ENCODE measurements around the gene MEGF8.

MEGF8 gene

DNA sequence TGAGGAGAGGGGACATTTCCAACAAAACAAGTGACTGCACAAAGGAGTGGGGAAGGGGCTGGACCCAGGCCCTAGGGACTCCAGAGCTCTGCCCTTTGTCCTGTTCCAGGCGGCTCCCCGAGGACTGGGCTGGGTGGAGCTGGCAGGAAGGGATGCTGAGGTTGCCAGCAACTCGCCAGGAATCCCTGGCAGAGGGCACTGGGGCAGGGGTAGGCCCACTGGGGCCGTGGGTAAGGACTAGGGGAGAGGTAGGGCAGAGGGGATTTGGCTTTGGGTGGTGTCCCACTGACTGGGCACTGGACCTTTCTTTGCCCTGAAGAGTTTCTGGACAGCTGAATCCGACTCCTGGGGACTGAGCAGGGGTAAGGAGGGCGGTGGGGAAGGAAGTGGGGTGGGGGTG is 93.9 kb downstream of the MEGF8 start:
- no peak for DNase-seq (ENCODE audit: low read depth, low spot score)
- no peaks in the 10 kb centered on the region; the same call in 1 of the 2 replicates for H3K27me3 ChIP-seq (ENCODE audit: control insufficient read depth, insufficient read depth, low read length)
- H3K4me1 ChIP-seq (ENCODE audit: control insufficient read depth, insufficient read depth, low read length), result peaks cover 1% of the 10 kb centered on the region
- no peaks in the 10 kb centered on the region for H3K36me3 ChIP-seq (ENCODE audit: control insufficient read depth, insufficient read depth, low read length)
- H3K27ac ChIP-seq (ENCODE audit: low read length), result no peak overlapping the region
- no peaks in the 10 kb centered on the region for H3K9me3 ChIP-seq (ENCODE audit: control insufficient read depth, insufficient read depth, low read length)
- no CpG with 5 or more reads among the region's 6 CpGs for WGBS (ENCODE audit: insufficient coverage, insufficient read length)
- H3K4me3 ChIP-seq (ENCODE audit: low read length), result no peak overlapping the region

DNA sequence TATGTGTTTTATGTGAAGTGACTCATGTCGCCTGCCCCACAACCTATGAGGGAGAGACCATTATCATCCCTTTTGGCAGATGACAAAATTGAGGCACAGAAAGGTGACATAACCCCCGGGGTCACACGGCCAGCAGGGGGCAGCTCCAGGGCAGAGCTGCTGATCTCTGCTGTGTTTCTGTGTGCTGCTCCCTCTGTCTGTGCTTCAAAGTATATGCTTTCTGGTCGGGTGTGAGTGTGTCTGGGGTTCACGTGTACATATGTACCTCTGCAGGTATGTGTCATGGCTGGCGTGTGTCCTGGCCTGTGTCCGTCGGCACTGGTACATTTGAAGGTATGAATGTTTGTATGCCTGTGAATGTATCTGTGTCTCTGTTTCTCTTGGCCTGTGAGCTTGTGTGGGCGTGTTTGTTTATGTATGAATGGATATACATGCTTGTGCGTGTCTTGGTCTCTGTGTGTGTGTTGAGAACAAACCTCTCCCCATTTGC is 94.7 kb downstream of the MEGF8 start:
- H3K4me1 ChIP-seq (ENCODE audit: control insufficient read depth, insufficient read depth, low read length), result peaks cover 1% of the 10 kb centered on the region
- no peak overlapping the region for H3K27ac ChIP-seq (ENCODE audit: low read length)
- peaks cover 2% of the 10 kb centered on the region; the same call in 1 of the 2 replicates for H3K27me3 ChIP-seq (ENCODE audit: control insufficient read depth, insufficient read depth, low read length)
- WGBS (ENCODE audit: insufficient coverage, insufficient read length), result no CpG with 5 or more reads among the region's 10 CpGs
- no peaks in the 10 kb centered on the region for H3K36me3 ChIP-seq (ENCODE audit: control insufficient read depth, insufficient read depth, low read length)
- no peak for DNase-seq (ENCODE audit: low read depth, low spot score)
- no peak overlapping the region for H3K4me3 ChIP-seq (ENCODE audit: low read length)
- no peaks in the 10 kb centered on the region for H3K9me3 ChIP-seq (ENCODE audit: control insufficient read depth, insufficient read depth, low read length)

DNA sequence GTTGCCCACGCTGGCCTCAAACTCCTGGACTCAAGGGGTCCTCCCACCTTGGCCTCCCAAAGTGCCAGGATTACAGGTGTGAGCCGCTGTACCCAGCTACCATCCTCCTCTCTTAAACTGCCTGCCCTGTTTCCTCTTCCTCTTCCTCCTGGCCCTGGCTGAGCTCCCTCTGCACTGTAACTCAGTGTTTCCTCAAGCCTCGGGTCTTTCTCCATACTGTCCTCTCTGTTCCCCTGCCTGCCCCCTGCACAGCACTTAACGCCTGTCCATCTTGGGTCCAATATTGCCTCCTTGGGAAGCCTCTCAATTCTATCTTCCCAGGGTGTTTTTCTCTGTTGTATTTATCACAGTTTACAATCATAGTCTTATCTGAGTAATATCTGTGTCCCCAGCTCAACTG is 95.7 kb downstream of the MEGF8 start:
- H3K4me1 ChIP-seq (ENCODE audit: control insufficient read depth, insufficient read depth, low read length), result peaks cover 1% of the 10 kb centered on the region
- H3K4me3 ChIP-seq (ENCODE audit: low read length), result no peak overlapping the region
- no CpG with 5 or more reads among the region's 4 CpGs for WGBS (ENCODE audit: insufficient coverage, insufficient read length)
- no peaks in the 10 kb centered on the region for H3K36me3 ChIP-seq (ENCODE audit: control insufficient read depth, insufficient read depth, low read length)
- DNase-seq (ENCODE audit: low read depth, low spot score), result no peak
- H3K27ac ChIP-seq (ENCODE audit: low read length), result no peak overlapping the region
- peaks cover 5% of the 10 kb centered on the region; the same call in 1 of the 2 replicates for H3K27me3 ChIP-seq (ENCODE audit: control insufficient read depth, insufficient read depth, low read length)
- no peaks in the 10 kb centered on the region for H3K9me3 ChIP-seq (ENCODE audit: control insufficient read depth, insufficient read depth, low read length)

DNA sequence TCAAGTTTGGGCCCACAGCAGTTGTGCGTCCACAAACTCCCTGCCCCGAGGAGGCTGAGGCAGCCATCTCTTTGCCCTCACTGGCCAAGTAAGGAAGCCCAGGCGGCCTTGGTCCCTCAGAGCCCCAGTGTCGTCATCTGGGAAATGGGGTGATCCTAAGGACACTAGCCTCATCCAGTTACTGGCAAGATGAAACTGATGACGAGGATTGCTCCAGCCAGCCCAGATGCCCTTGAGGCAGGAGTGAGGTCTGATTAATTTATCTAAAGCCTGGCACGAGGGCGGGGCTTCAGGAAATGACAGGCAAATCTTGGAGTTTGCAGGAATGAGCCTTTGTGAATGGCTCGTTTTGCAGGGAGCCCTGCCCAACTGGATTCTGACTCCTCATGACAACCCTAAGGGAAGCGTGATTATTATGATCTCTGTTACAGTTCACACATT is 96.2 kb downstream of the MEGF8 start:
- H3K4me1 ChIP-seq (ENCODE audit: control insufficient read depth, insufficient read depth, low read length), result peaks cover 1% of the 10 kb centered on the region
- H3K4me3 ChIP-seq (ENCODE audit: low read length), result no peak overlapping the region
- H3K9me3 ChIP-seq (ENCODE audit: control insufficient read depth, insufficient read depth, low read length), result no peaks in the 10 kb centered on the region
- no peak for DNase-seq (ENCODE audit: low read depth, low spot score)
- no CpG with 5 or more reads among the region's 9 CpGs for WGBS (ENCODE audit: insufficient coverage, insufficient read length)
- H3K36me3 ChIP-seq (ENCODE audit: control insufficient read depth, insufficient read depth, low read length), result no peaks in the 10 kb centered on the region
- peaks cover 5% of the 10 kb centered on the region; the same call in 1 of the 2 replicates for H3K27me3 ChIP-seq (ENCODE audit: control insufficient read depth, insufficient read depth, low read length)
- H3K27ac ChIP-seq (ENCODE audit: low read length), result no peak overlapping the region

DNA sequence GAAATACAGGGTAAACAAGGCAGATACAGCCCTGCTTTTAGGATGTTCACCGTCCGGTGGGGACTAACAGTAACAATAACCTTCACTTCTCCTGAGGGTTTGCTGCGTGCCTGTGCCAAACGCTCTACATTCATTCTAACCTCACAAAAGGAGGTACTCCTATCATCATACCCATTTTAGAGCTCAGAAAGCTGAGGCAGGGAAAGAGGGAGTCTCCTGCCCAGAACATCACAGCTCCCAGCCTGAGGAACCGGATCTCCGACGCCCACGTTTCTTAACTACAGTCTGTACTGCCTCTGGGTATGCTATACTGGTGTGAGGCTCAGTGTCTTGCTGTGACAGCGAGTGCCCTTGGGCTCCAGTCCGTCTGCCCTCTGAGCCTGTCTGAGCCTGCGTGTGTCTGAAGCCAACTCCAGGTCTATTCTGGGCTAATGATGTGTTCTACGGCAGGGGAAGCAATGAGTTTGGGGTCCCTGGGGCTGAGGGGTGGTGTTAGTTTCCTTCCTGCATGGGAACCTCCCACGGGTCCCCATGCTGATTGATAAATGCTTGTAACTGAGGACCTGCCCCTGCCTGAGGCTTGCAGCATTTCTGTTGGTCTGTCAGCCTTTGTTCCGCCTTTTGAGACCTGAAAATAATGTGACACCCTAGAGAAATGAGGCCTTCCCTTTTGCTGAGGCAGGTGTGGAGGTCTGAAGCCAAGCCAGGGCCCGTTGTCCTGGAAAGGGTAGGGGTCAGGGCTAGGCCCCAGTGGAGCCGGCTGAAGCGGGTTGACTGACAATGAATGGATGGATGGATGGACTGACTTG is 96.9 kb downstream of the MEGF8 start:
- no peaks in the 10 kb centered on the region for H3K9me3 ChIP-seq (ENCODE audit: control insufficient read depth, insufficient read depth, low read length)
- peaks cover 5% of the 10 kb centered on the region; the same call in 1 of the 2 replicates for H3K27me3 ChIP-seq (ENCODE audit: control insufficient read depth, insufficient read depth, low read length)
- no CpG with 5 or more reads among the region's 17 CpGs for WGBS (ENCODE audit: insufficient coverage, insufficient read length)
- no peak for DNase-seq (ENCODE audit: low read depth, low spot score)
- peak overlapping the region; percentile 67; the same call in 1 of the 2 replicates for H3K4me3 ChIP-seq (ENCODE audit: low read length)
- no peaks in the 10 kb centered on the region for H3K36me3 ChIP-seq (ENCODE audit: control insufficient read depth, insufficient read depth, low read length)
- H3K4me1 ChIP-seq (ENCODE audit: control insufficient read depth, insufficient read depth, low read length), result peaks cover 1% of the 10 kb centered on the region
- no peak overlapping the region for H3K27ac ChIP-seq (ENCODE audit: low read length)

DNA sequence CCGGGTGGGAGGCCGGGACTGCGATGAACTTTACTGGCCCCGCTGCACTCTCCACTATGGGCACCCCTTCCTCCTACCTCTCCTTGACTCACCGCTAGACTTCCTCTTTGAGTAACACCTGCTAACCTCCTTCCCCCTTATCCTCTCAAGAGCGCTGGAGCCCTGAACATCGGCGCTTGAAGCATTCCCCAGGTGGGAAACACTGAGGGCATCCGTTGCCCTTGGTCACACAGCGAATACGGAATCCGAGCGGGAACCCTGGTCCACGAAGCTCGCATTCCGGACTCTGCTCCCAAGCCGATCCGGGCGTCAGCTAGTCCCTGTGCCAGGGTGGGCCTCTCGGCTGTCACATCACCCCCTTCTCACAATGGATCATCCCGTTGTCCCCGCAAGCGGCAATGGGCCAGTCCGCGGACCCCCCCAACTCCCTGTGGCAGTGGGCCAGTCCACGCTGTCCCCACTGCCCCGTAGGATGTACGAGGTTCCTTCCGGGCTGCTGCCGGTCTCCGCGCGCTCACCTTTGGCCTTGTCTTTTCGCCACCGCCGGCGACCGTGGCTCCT is 97.5 kb downstream of the MEGF8 start:
- H3K27me3 ChIP-seq (ENCODE audit: control insufficient read depth, insufficient read depth, low read length), result peaks cover 5% of the 10 kb centered on the region; the same call in 1 of the 2 replicates
- no peaks in the 10 kb centered on the region for H3K36me3 ChIP-seq (ENCODE audit: control insufficient read depth, insufficient read depth, low read length)
- H3K4me1 ChIP-seq (ENCODE audit: control insufficient read depth, insufficient read depth, low read length), result peaks cover 1% of the 10 kb centered on the region
- no peaks in the 10 kb centered on the region for H3K9me3 ChIP-seq (ENCODE audit: control insufficient read depth, insufficient read depth, low read length)
- no CpG with 5 or more reads among the region's 38 CpGs for WGBS (ENCODE audit: insufficient coverage, insufficient read length)
- no peak overlapping the region for H3K27ac ChIP-seq (ENCODE audit: low read length)
- no peak for DNase-seq (ENCODE audit: low read depth, low spot score)
- H3K4me3 ChIP-seq (ENCODE audit: low read length), result peak overlapping the region; percentile 67; the same call in 1 of the 2 replicates

DNA sequence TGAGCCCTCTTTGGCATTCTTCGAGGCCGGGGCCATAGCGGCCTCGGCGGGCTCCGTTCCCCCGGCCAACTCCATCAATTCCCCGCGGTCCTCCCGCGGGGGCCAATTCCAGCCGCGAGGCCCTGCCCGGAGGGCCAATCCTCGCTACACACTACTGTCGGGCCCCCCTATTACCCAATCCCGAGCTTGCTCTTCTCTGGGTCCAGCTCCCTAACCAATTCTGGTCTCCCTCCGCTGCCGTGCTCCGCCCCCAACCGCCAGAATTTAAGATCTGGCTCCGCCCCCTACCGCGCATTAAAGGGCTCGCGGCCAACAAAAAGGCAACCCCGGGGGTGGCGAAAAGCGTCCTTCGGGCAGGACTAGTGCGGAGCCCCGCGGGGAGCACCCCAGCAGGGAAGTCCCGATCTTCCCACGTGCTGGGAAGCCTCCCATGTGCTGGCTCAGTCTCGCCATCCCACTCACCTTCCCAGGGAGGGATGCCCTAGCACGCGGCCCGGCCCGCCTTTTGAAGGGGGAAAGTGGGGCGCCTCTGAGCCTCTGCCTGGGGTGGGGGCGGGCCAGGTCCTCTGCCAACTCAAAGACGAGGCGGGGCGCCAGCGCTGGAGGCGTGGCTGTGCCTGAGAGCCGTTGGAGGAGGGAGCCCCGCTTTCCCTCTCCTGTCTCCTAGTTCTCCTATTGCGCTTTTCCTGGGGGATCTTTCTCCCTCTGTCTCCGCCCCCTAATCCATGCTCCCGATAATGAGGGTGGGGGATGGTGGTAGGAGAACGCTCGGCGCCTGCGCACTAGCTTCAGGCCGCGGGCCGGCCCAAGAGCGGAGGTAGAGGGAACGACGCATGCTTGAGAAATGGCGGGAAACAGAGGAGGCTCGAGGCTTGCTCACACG is 98.3 kb downstream of the MEGF8 start:
- no CpG with 5 or more reads among the region's 65 CpGs for WGBS (ENCODE audit: insufficient coverage, insufficient read length)
- peak overlapping the region; percentile 67; the same call in 1 of the 2 replicates for H3K4me3 ChIP-seq (ENCODE audit: low read length)
- peaks cover 1% of the 10 kb centered on the region for H3K4me1 ChIP-seq (ENCODE audit: control insufficient read depth, insufficient read depth, low read length)
- no peak overlapping the region for H3K27ac ChIP-seq (ENCODE audit: low read length)
- DNase-seq (ENCODE audit: low read depth, low spot score), result no peak
- no peaks in the 10 kb centered on the region for H3K9me3 ChIP-seq (ENCODE audit: control insufficient read depth, insufficient read depth, low read length)
- peaks cover 5% of the 10 kb centered on the region; the same call in 1 of the 2 replicates for H3K27me3 ChIP-seq (ENCODE audit: control insufficient read depth, insufficient read depth, low read length)
- H3K36me3 ChIP-seq (ENCODE audit: control insufficient read depth, insufficient read depth, low read length), result no peaks in the 10 kb centered on the region

DNA sequence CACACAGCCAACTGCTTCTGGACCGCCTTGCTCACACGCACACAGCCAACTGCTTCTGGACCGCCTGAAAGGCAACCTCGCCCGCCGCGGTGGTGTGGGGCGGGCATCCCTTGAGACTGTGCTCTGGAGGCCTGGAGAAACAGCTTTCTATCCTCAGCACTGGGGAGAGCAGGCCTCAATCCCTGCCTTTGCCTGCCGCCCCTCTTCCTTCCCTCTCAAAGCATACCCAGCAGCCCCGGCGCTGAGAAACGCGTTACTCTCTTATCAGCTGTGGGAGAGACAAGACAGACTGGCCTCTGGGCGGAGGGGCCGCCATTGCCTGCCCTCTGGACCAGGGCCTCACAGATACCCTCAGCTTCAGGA is 98.9 kb downstream of the MEGF8 start:
- H3K36me3 ChIP-seq (ENCODE audit: control insufficient read depth, insufficient read depth, low read length), result no peaks in the 10 kb centered on the region
- H3K27ac ChIP-seq (ENCODE audit: low read length), result no peak overlapping the region

DNA sequence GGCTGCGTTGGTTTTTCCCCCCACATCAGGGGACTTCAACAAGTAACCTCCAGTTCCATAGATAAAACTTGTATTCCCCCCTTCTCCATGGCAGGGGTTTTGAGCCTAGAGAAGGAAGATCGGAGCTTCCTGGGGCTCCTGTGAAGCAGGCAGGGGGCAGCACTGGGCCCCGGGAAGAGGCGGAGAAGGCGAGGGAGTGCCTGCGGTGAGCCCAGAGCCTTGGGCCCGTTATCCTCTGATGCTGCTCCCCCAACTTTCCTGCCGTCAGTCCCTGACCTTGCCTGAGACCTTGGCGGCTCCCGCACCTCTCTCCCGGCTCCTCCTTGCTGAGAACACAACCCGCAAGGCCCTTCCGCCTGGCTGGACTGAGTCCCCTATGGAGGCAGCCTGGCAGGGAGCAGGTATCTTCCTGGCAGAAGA is 99.3 kb downstream of the MEGF8 start:
- H3K27me3 ChIP-seq (ENCODE audit: control insufficient read depth, insufficient read depth, low read length), result peaks cover 5% of the 10 kb centered on the region; the same call in 1 of the 2 replicates
- no CpG with 5 or more reads among the region's 13 CpGs for WGBS (ENCODE audit: insufficient coverage, insufficient read length)
- peaks cover 1% of the 10 kb centered on the region for H3K4me1 ChIP-seq (ENCODE audit: control insufficient read depth, insufficient read depth, low read length)
- no peaks in the 10 kb centered on the region for H3K9me3 ChIP-seq (ENCODE audit: control insufficient read depth, insufficient read depth, low read length)
- no peaks in the 10 kb centered on the region for H3K36me3 ChIP-seq (ENCODE audit: control insufficient read depth, insufficient read depth, low read length)
- DNase-seq (ENCODE audit: low read depth, low spot score), result no peak
- no peak overlapping the region for H3K4me3 ChIP-seq (ENCODE audit: low read length)
- H3K27ac ChIP-seq (ENCODE audit: low read length), result no peak overlapping the region

More for the DNA sequence above, 98.9 kb downstream of the MEGF8 start:
- no peaks in the 10 kb centered on the region for H3K9me3 ChIP-seq (ENCODE audit: control insufficient read depth, insufficient read depth, low read length)
- no CpG with 5 or more reads among the region's 15 CpGs for WGBS (ENCODE audit: insufficient coverage, insufficient read length)
- no peak overlapping the region for H3K4me3 ChIP-seq (ENCODE audit: low read length)
- no peak for DNase-seq (ENCODE audit: low read depth, low spot score)
- H3K27me3 ChIP-seq (ENCODE audit: control insufficient read depth, insufficient read depth, low read length), result peaks cover 5% of the 10 kb centered on the region; the same call in 1 of the 2 replicates
- H3K4me1 ChIP-seq (ENCODE audit: control insufficient read depth, insufficient read depth, low read length), result peaks cover 1% of the 10 kb centered on the region

DNA sequence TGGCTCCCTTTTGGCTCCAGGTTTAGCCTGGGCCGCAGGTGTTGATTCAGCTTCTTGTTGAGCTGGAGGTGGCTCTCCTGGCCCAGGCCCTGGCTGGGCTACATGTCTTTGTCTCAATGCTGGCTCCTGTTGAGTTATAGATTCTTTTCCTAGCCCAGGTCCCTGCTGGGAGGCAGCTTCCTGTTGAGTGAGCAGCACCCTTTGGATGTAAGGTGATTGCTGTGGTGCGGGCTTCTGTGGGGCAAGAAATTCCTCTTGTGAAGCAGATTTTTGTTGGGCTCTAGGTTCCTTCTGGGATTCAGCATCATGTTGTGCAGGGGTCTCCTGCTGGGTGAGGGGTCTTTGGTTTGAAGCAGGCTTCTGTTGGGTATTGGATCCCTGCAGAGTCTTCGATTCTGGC is 101.2 kb downstream of the MEGF8 start:
- no CpG with 5 or more reads among the region's 3 CpGs for WGBS (ENCODE audit: insufficient coverage, insufficient read length)
- H3K27me3 ChIP-seq (ENCODE audit: control insufficient read depth, insufficient read depth, low read length), result peaks cover 5% of the 10 kb centered on the region; the same call in 1 of the 2 replicates
- H3K4me1 ChIP-seq (ENCODE audit: control insufficient read depth, insufficient read depth, low read length), result no peaks in the 10 kb centered on the region; the same call in 1 of the 2 replicates
- no peaks in the 10 kb centered on the region for H3K9me3 ChIP-seq (ENCODE audit: control insufficient read depth, insufficient read depth, low read length)
- no peak overlapping the region for H3K27ac ChIP-seq (ENCODE audit: low read length)
- no peaks in the 10 kb centered on the region for H3K36me3 ChIP-seq (ENCODE audit: control insufficient read depth, insufficient read depth, low read length)
- DNase-seq (ENCODE audit: low read depth, low spot score), result no peak
- H3K4me3 ChIP-seq (ENCODE audit: low read length), result no peak overlapping the region
